Keratinocyte (primary cell): Measurements from ENCODE around the gene UNC79. TPM values are rescaled to one million over a fixed set of nuclear protein-coding genes. Genes with fewer than 3 reads are reported as not detected.

ENCODE experiments used
- DNase-seq: peaks from one replicate; pipeline ENCODE4 v3.0.0-alpha.2; 2011; ENCODE audit warnings: low read depth, missing footprints, low spot score
- FAIRE-seq: peaks from 2 replicates; lab custom pipeline; 2011; peaks lifted over from hg19 to GRCh38; lab: Jason Lieb, UNC
- H2AFZ ChIP-seq: 2 replicates; pipeline ENCODE4 v1.6.0; 2012; ENCODE audit warnings: low read length, control low read depth, inconsistent platforms; ENCODE audit not compliant: control insufficient read depth
- H3K27ac ChIP-seq: 2 replicates; pipeline ENCODE4 v1.5.1; 2011; ENCODE audit warnings: low read length; ENCODE audit not compliant: control insufficient read depth, insufficient read depth
- H3K27me3 ChIP-seq: 3 replicates; pipeline ENCODE4 v1.6.0; 2011; ENCODE audit warnings: low read length; ENCODE audit not compliant: control insufficient read depth, insufficient read depth; ENCODE audit errors: extremely low read depth
- H3K36me3 ChIP-seq, 2 experiments: 2 replicates in 1 of 2; 3 replicates in 1 of 2; pipeline ENCODE4 v1.5.1; 2011; ENCODE audit warnings: low read length in 2 of 2, mild to moderate bottlenecking in 1 of 2; ENCODE audit not compliant: control insufficient read depth in 2 of 2, insufficient read depth in 2 of 2; ENCODE audit errors: extremely low read depth in 1 of 2
- H3K4me1 ChIP-seq: 3 replicates; pipeline ENCODE4 v1.5.1; 2011; ENCODE audit warnings: low read length; ENCODE audit not compliant: control insufficient read depth, insufficient read depth; ENCODE audit errors: extremely low read depth
- H3K4me2 ChIP-seq: 3 replicates; pipeline ENCODE4 v1.6.0; 2011; ENCODE audit warnings: low read depth, low read length; ENCODE audit not compliant: control insufficient read depth, insufficient read depth; ENCODE audit errors: extremely low read depth
- H3K4me3 ChIP-seq, 3 experiments: fragments of 200-600 bp in 1 of 3; sonication (generic) in 1 of 3; 2 replicates in 2 of 3; 3 replicates in 1 of 3; pipeline ENCODE4 v1.5.1; 2011 to 2016; ENCODE audit warnings: low read length in 3 of 3, mild to moderate bottlenecking in 3 of 3, control low read depth in 2 of 3, inconsistent platforms in 1 of 3, low read depth in 1 of 3, mixed read lengths in 1 of 3, mixed run types in 1 of 3, moderate library complexity in 1 of 3; ENCODE audit not compliant: control insufficient read depth in 2 of 3, insufficient read depth in 2 of 3; ENCODE audit errors: extremely low read depth in 1 of 3
- H3K79me2 ChIP-seq: 2 replicates; pipeline ENCODE4 v1.6.0; 2012; ENCODE audit warnings: low read length; ENCODE audit not compliant: control insufficient read depth, insufficient read depth
- H3K9ac ChIP-seq: 3 replicates; pipeline ENCODE4 v1.6.0; 2011; ENCODE audit warnings: low read length; ENCODE audit not compliant: control insufficient read depth, insufficient read depth; ENCODE audit errors: extremely low read depth
- H3K9me1 ChIP-seq: 3 replicates; pipeline ENCODE4 v1.6.0; 2011; ENCODE audit warnings: low read length; ENCODE audit not compliant: control insufficient read depth, insufficient read depth; ENCODE audit errors: extremely low read depth
- H3K9me3 ChIP-seq: 2 replicates; pipeline ENCODE4 v1.5.1; 2012; ENCODE audit warnings: low read depth, low read length; ENCODE audit not compliant: control insufficient read depth
- H4K20me1 ChIP-seq: 3 replicates; pipeline ENCODE4 v1.6.0; 2011; ENCODE audit warnings: low read length; ENCODE audit not compliant: control insufficient read depth, insufficient read depth; ENCODE audit errors: extremely low read depth
- CTCF ChIP-seq, 3 experiments: IDR thresholded peaks in 1 of 3; conservative IDR thresholded peaks in 1 of 3; optimal IDR thresholded peaks in 1 of 3; 2 replicates in 2 of 3; 3 replicates in 1 of 3; pipeline versions ENCODE3 to v1.5.1; 2011; ENCODE audit warnings: low read length in 3 of 3, mild to moderate bottlenecking in 3 of 3, moderate library complexity in 2 of 3, control low read depth in 1 of 3, inconsistent platforms in 1 of 3; ENCODE audit not compliant: insufficient read depth in 2 of 3; ENCODE audit errors: extremely low read depth in 1 of 3
- EZH2 ChIP-seq: IDR thresholded peaks from one replicate; pipeline ENCODE4 v1.6.1; 2012; ENCODE audit warnings: inconsistent platforms, mild to moderate bottlenecking, low read length, moderate library complexity
- dilution Hi-C: fragments of 300-500 bp; cut with MboI; formaldehyde crosslinking; loops from one replicate; pipeline ENCODE4 v1.7.0; 2020; ENCODE audit warnings: low sequenced_read_pairs; ENCODE audit not compliant: extremely low pct_ligation_motif_present
- polyA plus RNA-seq, 5 experiments: library from polyadenylated mRNA; depleted of rRNA in 3 of 5; stranded (reverse) in 3 of 5; stranded (forward) in 1 of 5; unstranded in 1 of 5; fragments of >200 nt; gene quantifications; 1 replicate in 1 of 5; 2 replicates in 3 of 5; 3 replicates in 1 of 5; pipeline versions ENCODE4 v1.2.1 to v1.2.3, GENCODE V29; 2011 to 2012; ENCODE audit warnings: missing spikeins in 2 of 5, low read depth in 1 of 5, low replicate concordance in 1 of 5

Gene UNC79
- polyA plus RNA-seq, 1 donor (not counting 4 experiments of a cell fraction or from before 2014, with no cell fraction given), result 0.01 TPM

DNA sequence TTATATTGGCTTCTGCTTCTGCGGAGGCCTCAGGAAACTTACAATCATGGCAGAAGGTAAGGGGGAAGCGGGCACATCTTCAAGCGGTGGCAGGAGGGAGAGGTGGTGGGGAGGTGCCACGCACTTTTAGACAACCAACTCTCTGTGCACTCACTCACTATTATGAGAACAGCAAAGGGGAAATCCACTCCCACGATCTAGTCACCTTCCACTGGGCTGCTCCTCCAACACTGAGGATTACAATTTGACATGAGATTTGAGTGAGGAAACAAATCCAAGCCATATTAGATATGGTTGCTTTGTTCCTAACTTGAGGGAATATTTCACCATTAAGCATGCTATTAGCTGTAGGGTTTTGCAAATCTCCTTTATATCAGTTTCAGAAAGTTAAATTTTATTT, 80.3 kb downstream of the UNC79 start:
- no peaks in the 10 kb centered on the region for H3K9me3 ChIP-seq
- no peaks in the 10 kb centered on the region for H3K9me1 ChIP-seq
- H3K36me3 ChIP-seq, result no peaks in the 10 kb centered on the region
- no peak overlapping the region for H3K27ac ChIP-seq
- H4K20me1 ChIP-seq, result no peaks in the 10 kb centered on the region
- FAIRE-seq (no peak), DNase-seq (no peak)
- no peak overlapping the region for H3K4me2 ChIP-seq
- no peaks in the 10 kb centered on the region for H3K79me2 ChIP-seq
- no peaks in the 10 kb centered on the region for H3K27me3 ChIP-seq
- dilution Hi-C loops, result no loop called here
- TF ChIP-seq EZH2, result no peak
- TF ChIP-seq CTCF (optimal IDR thresholded peaks at IDR 0.05 in 1 of 3, IDR thresholded peaks at IDR 0.05 in 1 of 3, conservative IDR thresholded peaks at IDR 0.05 in 1 of 3; ENCODE audit: extremely low read depth in 1 of 3, insufficient read depth in 2 of 3, low read length in 3 of 3), result no peak
- H2AFZ ChIP-seq, result no peak overlapping the region
- no peak overlapping the region for H3K9ac ChIP-seq
- no peak overlapping the region for H3K4me3 ChIP-seq
- no peaks in the 10 kb centered on the region for H3K4me1 ChIP-seq

GRCh38 chr14:93520053-93520607, 89.4 kb downstream of the UNC79 start:
- H3K79me2 ChIP-seq, result no peaks in the 10 kb centered on the region
- no peaks in the 10 kb centered on the region for H3K27me3 ChIP-seq
- no peaks in the 10 kb centered on the region for H3K9me1 ChIP-seq
- no peak overlapping the region for H3K4me3 ChIP-seq
- H3K9ac ChIP-seq, result no peak overlapping the region
- FAIRE-seq, result no peak
- TF ChIP-seq EZH2, result no peak
- TF ChIP-seq CTCF (optimal IDR thresholded peaks at IDR 0.05 in 1 of 3, IDR thresholded peaks at IDR 0.05 in 1 of 3, conservative IDR thresholded peaks at IDR 0.05 in 1 of 3; ENCODE audit: extremely low read depth in 1 of 3, insufficient read depth in 2 of 3, low read length in 3 of 3), result no peak
- no peak overlapping the region for H2AFZ ChIP-seq
- no peaks in the 10 kb centered on the region for H3K4me1 ChIP-seq
- H3K27ac ChIP-seq, result no peak overlapping the region
- H3K9me3 ChIP-seq, result peaks cover 2% of the 10 kb centered on the region
- no peak overlapping the region for H3K4me2 ChIP-seq
- dilution Hi-C loops, result no loop called here
- H3K36me3 ChIP-seq, result no peaks in the 10 kb centered on the region
- no peak for DNase-seq
- no peaks in the 10 kb centered on the region for H4K20me1 ChIP-seq
